Naive B cell (primary cell): ENCODE results near the gene CDK5. TPM values are rescaled to one million over a fixed set of nuclear protein-coding genes. Genes with fewer than 3 reads are reported as not detected.

Experiments
- ATAC-seq, 2 donors: fragments of 150-1000 bp; cut with Tn5 transposase; 2 replicates each; pipeline ENCODE4 v1.10.0; 2021; ENCODE audit warnings: low read depth in 2 of 2, mild to moderate bottlenecking in 2 of 2, moderate library complexity in 2 of 2
- DNase-seq: peaks from one replicate; pipeline ENCODE4 v3.0.0; 2022
- H3K27ac Mint-ChIP-seq, 6 donors: one replicate each; pipeline ENCODE4 v1.8.0; 2020 to 2022; ENCODE audit warnings: mild to moderate bottlenecking in 6 of 6, mixed read lengths in 6 of 6, moderate library complexity in 5 of 6, inconsistent platforms in 2 of 6
- H3K27me3 Mint-ChIP-seq, 3 donors: one replicate each; pipeline ENCODE4 v1.8.0; 2021 to 2022; ENCODE audit warnings: mixed read lengths in 3 of 3, mild to moderate bottlenecking in 1 of 3
- H3K36me3 Mint-ChIP-seq, 2 donors: one replicate each; pipeline ENCODE4 v1.8.0; 2020 to 2022; ENCODE audit warnings: mixed read lengths in 2 of 2, inconsistent platforms in 1 of 2, mild to moderate bottlenecking in 1 of 2
- H3K4me1 Mint-ChIP-seq, 3 donors: one replicate each; pipeline ENCODE4 v1.8.0; 2020 to 2022; ENCODE audit warnings: mixed read lengths in 3 of 3, inconsistent platforms in 1 of 3, mild to moderate bottlenecking in 1 of 3, moderate library complexity in 1 of 3
- H3K4me3 Mint-ChIP-seq, 8 donors: one replicate each; pipeline ENCODE4 v1.8.0; 2020 to 2022; ENCODE audit warnings: mild to moderate bottlenecking in 8 of 8, mixed read lengths in 8 of 8, moderate library complexity in 8 of 8, inconsistent platforms in 2 of 8
- H3K9me3 Mint-ChIP-seq, 7 donors: one replicate each; pipeline ENCODE4 v1.8.0; 2020 to 2022; ENCODE audit warnings: mixed read lengths in 7 of 7, mild to moderate bottlenecking in 5 of 7, inconsistent platforms in 2 of 7, moderate library complexity in 1 of 7
- polyA plus RNA-seq, 6 donors: library from polyadenylated mRNA; unstranded; fragments of 300-500 nt; fragmentation: Illumina TruSeq; gene quantifications; one replicate each; pipeline ENCODE4 v1.2.3, GENCODE V29; 2021; ENCODE audit warnings: low read depth in 6 of 6

CDK5 gene
- polyA plus RNA-seq, 6 donors from 2014 or later, result 7.3 to 10.5 (median 9.6) TPM

DNA sequence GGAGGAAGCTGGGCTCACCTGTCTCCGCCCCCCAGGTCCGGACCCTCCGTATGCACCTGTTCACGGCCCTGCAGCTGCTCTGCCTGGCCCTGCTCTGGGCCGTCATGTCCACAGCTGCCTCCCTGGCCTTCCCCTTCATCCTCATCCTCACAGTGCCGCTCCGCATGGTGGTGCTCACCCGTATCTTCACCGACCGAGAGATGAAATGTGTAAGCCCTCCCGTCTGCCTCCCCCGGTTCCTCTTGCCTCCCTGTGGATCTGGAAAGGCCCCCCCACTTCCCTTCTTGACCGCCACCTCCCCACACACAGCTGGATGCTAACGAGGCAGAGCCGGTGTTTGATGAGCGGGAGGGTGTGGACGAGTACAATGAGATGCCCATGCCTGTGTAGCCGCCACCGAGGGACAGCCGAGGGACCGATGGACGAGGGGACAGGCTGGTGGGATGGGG, 18.3 kb upstream of the CDK5 start:
- H3K36me3 Mint-ChIP-seq, result peaks cover 0 to 9% of the 10 kb centered on the region in 2 donors

DNA sequence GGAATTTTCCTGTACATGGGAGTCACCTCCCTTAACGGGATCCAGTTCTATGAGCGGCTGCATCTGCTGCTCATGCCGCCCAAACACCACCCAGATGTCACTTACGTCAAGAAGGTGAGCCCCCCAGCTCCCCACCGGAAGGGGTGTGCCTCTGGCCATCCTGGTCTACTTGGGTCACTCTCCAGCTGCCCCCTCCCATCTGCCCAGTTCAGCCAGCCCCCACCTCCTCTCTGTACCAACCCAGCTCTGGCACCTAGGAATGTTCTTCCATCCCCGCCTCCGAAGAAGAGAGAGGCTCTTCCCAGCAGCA, 17.9 kb upstream of the CDK5 start:
- peak overlapping the region in 1 of 8 donors; percentile 30 for H3K4me3 Mint-ChIP-seq
- H3K36me3 Mint-ChIP-seq, result peaks cover 0 to 9% of the 10 kb centered on the region in 2 donors
- no peaks in the 10 kb centered on the region for H3K9me3 Mint-ChIP-seq
- H3K27me3 Mint-ChIP-seq, result no peaks in the 10 kb centered on the region
- no peak for DNase-seq
- peaks cover 15 to 22% (median 17%) of the 10 kb centered on the region in 3 donors for H3K4me1 Mint-ChIP-seq
- ATAC-seq, result no peak
- no peak overlapping the region for H3K27ac Mint-ChIP-seq

More for the DNA sequence above, 18.3 kb upstream of the CDK5 start:
- DNase-seq (no peak), ATAC-seq (no peak)
- Mint-ChIP-seq H3K27ac (peak overlapping the region in 1 of 6 donors; percentile 33), H3K4me3 (peak overlapping the region in 1 of 8 donors; percentile 30), H3K4me1 (peaks cover 15 to 22% (median 16%) of the 10 kb centered on the region in 3 donors), H3K27me3 (no peaks in the 10 kb centered on the region), H3K9me3 (no peaks in the 10 kb centered on the region)

DNA sequence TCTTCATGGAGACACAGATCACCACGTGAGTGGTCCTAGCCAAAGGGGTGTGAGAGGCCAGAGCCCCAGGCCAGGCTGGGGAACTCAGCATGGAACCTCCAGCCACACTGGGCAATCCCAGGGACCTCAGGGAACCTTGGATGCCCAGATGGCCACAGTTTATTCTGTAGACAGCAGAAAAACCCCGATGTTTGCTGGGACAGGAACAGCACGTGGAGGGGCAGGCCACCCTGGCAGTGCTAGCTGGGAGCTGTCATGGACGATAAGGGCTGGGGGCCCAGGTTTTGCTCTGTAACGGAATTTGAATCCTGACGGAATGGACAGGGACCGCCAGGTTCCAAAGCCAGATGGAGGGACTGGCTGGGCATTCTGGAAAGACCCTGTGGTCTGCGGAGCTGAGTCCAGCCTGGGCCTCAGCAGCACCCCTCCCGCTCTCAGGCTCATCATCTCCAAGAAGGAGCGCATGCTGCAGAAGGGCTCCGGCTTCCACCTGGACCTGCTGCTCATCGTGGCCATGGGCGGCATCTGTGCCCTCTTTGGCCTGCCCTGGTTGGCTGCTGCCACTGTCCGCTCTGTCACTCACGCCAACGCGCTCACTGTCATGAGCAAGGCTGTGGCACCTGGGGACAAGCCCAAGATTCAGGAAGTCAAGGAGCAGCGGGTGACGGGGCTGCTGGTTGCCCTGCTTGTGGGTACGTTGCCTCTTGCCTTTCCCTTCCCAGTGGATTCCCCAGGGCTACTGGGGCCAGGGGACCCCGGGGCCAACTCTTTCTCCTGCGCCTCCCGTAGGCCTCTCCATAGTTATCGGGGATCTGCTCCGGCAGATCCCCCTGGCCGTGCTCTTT, 17.3 kb upstream of the CDK5 start:
- Mint-ChIP-seq H3K27ac (no peak overlapping the region), H3K4me1 (peaks cover 15 to 21% (median 18%) of the 10 kb centered on the region in 3 donors), H3K4me3 (no peak overlapping the region), H3K27me3 (no peaks in the 10 kb centered on the region), H3K9me3 (no peaks in the 10 kb centered on the region), H3K36me3 (peaks cover 0 to 9% of the 10 kb centered on the region in 2 donors)
- no peak for ATAC-seq
- DNase-seq, result no peak

DNA sequence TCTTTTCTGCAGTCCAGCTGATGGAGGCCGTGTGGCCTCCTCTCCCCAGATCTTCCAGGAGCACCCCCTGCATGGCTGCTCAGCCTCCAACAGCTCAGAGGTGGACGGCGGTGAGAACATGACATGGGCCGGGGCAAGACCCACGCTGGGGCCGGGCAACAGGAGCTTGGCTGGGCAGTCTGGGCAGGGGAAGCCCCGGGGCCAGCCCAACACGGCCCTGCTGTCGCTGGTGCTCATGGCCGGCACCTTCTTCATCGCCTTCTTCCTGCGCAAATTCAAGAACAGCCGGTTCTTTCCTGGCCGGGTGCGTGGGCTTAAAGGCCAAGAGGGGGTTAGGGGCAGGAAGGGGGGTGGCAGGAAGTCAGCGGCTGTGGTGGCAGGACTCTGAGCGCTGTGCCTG, 16.3 kb upstream of the CDK5 start:
- no peak overlapping the region for H3K27ac Mint-ChIP-seq
- peaks cover 4 to 9% of the 10 kb centered on the region in 2 donors for H3K36me3 Mint-ChIP-seq
- peaks cover 8 to 11% (median 11%) of the 10 kb centered on the region in 3 donors for H3K4me1 Mint-ChIP-seq

DNA sequence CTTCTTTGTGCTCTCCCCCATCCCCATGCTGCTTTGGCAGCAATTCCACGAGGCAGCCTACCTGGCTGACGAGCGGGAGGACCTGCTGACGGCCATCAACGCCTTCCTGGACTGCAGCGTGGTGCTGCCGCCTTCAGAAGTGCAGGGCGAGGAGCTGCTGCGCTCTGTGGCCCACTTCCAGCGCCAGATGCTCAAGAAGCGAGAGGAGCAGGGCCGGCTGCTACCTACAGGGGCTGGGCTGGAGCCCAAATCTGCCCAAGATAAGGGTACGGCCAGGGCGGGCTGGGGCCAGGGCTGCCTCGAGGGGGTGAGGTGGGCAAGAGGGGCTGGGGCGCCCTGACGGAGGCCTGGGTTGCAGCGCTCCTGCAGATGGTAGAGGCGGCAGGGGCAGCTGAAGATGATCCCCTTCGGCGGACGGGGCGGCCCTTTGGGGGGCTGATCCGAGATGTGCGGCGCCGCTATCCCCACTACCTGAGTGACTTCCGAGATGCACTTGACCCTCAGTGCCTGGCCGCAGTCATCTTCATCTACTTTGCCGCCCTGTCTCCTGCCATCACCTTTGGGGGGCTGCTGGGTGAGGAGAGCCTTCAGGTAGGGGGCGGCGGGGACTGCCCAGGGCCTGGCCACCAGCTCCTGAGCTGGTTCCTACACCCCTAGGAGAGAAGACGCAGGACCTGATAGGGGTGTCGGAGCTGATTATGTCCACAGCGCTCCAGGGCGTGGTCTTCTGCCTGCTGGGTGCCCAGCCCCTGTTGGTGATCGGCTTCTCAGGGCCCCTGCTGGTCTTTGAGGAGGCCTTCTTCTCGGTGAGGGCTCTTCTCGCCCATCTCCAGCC, 13.6 kb upstream of the CDK5 start:
- Mint-ChIP-seq H3K27me3 (no peaks in the 10 kb centered on the region), H3K36me3 (peaks cover 4 to 9% of the 10 kb centered on the region in 2 donors), H3K4me1 (peaks cover 0 to 2% (median 0%) of the 10 kb centered on the region in 3 donors), H3K4me3 (no peak overlapping the region), H3K9me3 (no peaks in the 10 kb centered on the region), H3K27ac (no peak overlapping the region)
- ATAC-seq (no peak), DNase-seq (no peak)

More for the DNA sequence above, 16.3 kb upstream of the CDK5 start:
- Mint-ChIP-seq H3K4me3 (no peak overlapping the region), H3K27me3 (no peaks in the 10 kb centered on the region), H3K9me3 (no peaks in the 10 kb centered on the region)
- no peak for DNase-seq
- ATAC-seq, result no peak

DNA sequence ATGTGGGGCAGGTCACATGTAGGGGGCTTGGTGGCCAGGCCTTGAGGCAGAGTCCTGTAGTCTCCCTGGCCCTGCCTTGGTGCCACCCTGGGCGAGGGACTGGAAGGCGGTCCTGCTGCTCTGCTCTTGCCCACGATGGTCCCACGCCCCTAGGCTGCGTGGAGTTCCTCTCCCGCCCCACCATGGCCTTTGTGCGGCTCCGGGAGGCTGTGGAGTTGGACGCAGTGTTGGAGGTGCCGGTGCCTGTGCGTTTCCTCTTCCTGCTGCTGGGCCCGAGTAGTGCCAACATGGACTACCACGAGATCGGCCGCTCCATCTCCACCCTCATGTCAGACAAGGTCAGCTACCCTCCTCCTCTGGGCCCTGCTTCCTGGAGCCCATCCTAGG, 12.9 kb upstream of the CDK5 start:
- Mint-ChIP-seq H3K9me3 (no peaks in the 10 kb centered on the region), H3K27me3 (no peaks in the 10 kb centered on the region), H3K27ac (no peak overlapping the region), H3K36me3 (peaks cover 4% of the 10 kb centered on the region in 2 donors), H3K4me3 (no peak overlapping the region), H3K4me1 (peaks cover 0 to 2% (median 0%) of the 10 kb centered on the region in 3 donors)
- no peak for DNase-seq
- ATAC-seq, result no peak

DNA sequence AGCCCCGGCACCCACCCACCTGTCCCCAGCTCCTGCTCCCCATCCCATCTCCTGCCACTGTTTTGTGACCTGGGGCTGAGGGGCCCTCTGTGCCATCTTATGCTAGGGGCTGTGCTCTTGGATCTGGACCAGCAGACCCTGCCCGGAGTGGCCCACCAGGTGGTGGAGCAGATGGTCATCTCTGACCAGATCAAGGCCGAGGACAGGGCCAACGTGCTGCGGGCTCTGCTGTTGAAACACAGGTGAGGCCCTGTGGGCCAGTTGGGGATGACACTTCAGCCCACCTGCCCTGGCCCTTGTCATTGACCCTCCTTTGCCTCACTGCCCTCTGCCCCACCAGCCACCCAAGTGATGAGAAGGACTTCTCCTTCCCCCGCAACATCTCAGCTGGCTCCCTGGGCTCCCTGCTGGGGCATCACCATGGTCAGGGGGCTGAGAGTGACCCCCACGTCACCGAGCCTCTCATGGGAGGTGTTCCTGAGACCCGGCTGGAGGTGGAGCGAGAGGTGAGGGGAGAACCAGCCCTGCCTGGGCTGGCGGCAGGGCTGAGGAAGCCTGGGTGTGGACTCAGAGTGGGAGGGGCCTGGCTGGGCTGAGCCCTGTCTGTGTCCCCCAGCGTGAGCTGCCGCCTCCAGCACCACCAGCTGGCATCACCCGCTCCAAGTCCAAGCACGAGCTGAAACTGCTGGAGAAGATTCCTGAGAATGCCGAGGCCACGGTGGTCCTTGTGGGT, 12.3 kb upstream of the CDK5 start:
- ATAC-seq, result no peak
- Mint-ChIP-seq H3K9me3 (no peaks in the 10 kb centered on the region), H3K4me3 (no peak overlapping the region), H3K36me3 (peaks cover 0 to 4% of the 10 kb centered on the region in 2 donors), H3K27ac (no peak overlapping the region), H3K4me1 (peaks cover 0 to 2% (median 0%) of the 10 kb centered on the region in 3 donors), H3K27me3 (no peaks in the 10 kb centered on the region)
- no peak for DNase-seq

DNA sequence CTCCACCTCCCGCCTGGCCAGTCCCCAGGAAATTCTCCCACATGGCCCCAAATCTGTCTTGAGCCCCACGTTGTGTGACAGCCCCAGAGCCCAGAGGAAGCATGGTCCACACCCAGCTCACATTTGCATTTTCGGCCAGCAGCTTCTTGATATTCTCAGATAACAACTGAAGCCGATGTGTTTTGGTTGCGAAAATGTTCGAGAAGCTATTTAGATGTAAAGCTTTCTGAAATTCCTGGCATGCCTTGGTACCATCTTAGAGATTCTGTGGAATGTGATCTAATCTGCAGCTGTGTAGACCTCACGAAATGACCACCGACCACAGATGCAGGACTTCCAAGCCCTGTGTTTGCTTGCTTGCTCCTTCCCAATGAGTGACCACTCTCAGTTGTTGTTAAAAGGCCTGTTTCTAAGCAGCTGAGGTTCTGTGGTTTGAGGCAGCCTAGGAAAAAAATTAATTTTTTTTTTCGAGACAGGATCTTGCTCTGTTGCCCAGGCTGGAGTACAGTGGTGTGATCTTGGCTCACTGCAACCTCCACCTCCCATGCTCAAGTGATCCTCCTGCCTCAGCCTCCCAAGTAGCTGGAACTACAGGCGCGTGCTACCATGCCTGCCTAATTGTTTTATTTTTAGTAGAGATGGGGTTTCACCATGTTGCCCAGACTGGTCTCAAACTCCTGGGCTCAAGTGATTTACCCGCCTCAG, 10.5 kb upstream of the CDK5 start:
- H3K27ac Mint-ChIP-seq, result no peak overlapping the region

DNA sequence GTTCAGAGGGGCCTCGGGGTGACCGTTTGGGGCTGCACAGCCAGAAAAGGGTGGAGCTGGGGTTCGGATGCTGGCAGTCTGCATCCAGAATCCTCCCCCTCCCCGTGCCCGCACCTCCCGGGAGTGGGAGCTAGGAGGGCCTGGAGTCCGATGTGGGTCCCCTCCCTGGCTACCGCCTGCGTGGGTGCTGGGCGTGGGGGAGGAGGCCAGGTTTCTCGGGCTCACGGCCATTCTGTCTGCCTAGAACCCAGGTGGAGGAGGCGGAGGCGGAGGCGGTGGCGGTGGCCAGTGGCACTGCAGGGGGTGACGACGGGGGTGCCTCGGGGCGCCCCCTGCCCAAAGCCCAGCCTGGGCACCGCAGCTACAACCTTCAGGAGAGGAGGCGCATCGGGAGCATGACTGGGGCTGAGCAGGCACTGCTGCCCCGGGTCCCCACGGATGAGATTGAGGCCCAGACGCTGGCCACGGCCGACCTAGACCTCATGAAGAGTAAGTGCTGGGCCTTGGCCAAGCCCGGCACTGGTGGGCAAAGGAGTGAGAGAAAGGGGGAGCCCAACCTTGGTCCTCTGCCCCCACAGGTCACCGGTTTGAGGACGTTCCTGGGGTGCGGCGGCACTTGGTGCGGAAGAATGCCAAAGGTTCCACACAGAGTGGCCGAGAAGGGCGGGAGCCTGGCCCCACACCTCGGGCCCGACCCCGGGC, 8.7 kb upstream of the CDK5 start:
- H3K36me3 Mint-ChIP-seq, result peaks cover 0 to 4% of the 10 kb centered on the region in 2 donors
- H3K4me1 Mint-ChIP-seq, result peaks cover 6 to 15% (median 10%) of the 10 kb centered on the region in 3 donors
- ATAC-seq, result no peak
- H3K27ac Mint-ChIP-seq, result no peak overlapping the region
- DNase-seq, result no peak
- no peaks in the 10 kb centered on the region for H3K27me3 Mint-ChIP-seq
- no peak overlapping the region for H3K4me3 Mint-ChIP-seq
- H3K9me3 Mint-ChIP-seq, result no peaks in the 10 kb centered on the region

More for the DNA sequence above, 10.5 kb upstream of the CDK5 start:
- H3K36me3 Mint-ChIP-seq, result peaks cover 0 to 4% of the 10 kb centered on the region in 2 donors
- ATAC-seq (no peak), DNase-seq (no peak)
- H3K4me1 Mint-ChIP-seq, result peaks cover 0 to 9% (median 5%) of the 10 kb centered on the region in 3 donors
- no peak overlapping the region for H3K4me3 Mint-ChIP-seq
- no peaks in the 10 kb centered on the region for H3K27me3 Mint-ChIP-seq
- H3K9me3 Mint-ChIP-seq, result no peaks in the 10 kb centered on the region

DNA sequence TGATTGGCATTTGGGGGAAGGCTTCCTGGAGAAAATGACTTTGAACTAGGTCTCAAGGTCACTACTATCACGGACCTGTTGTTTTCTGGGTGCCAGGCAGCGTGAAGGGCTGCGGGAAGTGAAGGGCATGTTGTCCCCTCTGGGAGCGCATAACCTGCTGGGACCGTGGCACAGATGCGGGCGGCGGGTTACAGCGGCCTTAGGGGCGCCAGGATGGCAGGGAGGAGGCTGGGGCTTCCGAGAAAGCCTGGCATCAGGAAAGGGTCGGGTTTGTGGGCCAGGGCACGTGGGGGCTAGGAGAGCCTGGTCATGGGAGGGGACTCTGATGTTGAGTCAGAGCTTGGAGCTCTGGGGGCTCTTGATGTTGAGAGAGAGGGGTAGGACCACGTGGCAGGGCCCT, 7.8 kb upstream of the CDK5 start:
- DNase-seq, result no peak
- peaks cover 0 to 4% of the 10 kb centered on the region in 2 donors for H3K36me3 Mint-ChIP-seq
- H3K27ac Mint-ChIP-seq, result no peak overlapping the region
- H3K27me3 Mint-ChIP-seq, result no peaks in the 10 kb centered on the region
- peaks cover 14 to 24% (median 15%) of the 10 kb centered on the region in 3 donors for H3K4me1 Mint-ChIP-seq
- H3K9me3 Mint-ChIP-seq, result no peaks in the 10 kb centered on the region
- no peak overlapping the region for H3K4me3 Mint-ChIP-seq
- no peak for ATAC-seq

DNA sequence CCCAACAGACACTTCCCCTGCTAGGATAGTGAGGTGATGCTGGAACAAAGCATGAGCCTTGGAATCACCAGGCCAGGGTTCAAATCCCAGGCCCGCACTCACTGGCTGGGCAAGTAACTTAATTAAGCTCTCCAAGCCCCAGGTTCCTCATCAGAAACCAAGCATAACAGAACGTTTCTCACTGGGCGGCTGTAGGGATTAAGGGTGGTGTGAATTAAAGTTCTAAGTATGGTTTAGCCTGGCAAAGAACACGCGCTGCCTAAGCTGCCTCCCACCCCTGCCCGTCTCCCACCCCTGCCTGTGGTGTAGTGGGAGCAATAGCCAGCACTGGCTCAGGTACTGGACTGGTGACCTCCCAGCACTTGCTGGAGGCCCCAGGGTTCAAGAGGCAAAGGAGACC, 7.3 kb upstream of the CDK5 start:
- Mint-ChIP-seq H3K27me3 (no peaks in the 10 kb centered on the region), H3K36me3 (peaks cover 0 to 4% of the 10 kb centered on the region in 2 donors)
- no peak for ATAC-seq

DNA sequence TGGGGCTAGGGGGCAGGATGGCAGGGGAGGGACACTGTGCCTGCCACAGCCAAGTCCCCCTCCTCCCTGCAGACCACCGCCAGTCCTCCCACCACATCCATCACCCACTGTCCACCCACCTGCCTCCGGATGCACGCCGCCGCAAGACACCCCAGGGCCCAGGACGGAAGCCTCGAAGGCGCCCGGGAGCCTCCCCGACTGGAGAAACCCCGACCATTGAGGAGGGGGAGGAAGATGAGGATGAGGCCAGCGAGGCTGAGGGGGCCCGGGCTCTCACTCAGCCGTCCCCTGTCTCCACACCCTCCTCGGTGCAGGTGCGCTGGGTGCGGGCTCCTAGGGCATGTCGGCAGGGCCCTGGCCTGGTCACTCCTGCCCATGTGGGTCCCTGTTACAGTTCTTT, 6.8 kb upstream of the CDK5 start:
- no peaks in the 10 kb centered on the region for H3K27me3 Mint-ChIP-seq
- peaks cover 0 to 4% of the 10 kb centered on the region in 2 donors for H3K36me3 Mint-ChIP-seq
- no peak overlapping the region for H3K4me3 Mint-ChIP-seq
- ATAC-seq (no peak), DNase-seq (no peak)
- no peak overlapping the region for H3K27ac Mint-ChIP-seq
- H3K9me3 Mint-ChIP-seq, result no peaks in the 10 kb centered on the region
- H3K4me1 Mint-ChIP-seq, result peaks cover 15 to 32% (median 17%) of the 10 kb centered on the region in 3 donors

More for the DNA sequence above, 7.3 kb upstream of the CDK5 start:
- H3K9me3 Mint-ChIP-seq, result no peaks in the 10 kb centered on the region
- H3K4me3 Mint-ChIP-seq, result no peak overlapping the region
- no peak overlapping the region for H3K27ac Mint-ChIP-seq
- peaks cover 15 to 29% (median 15%) of the 10 kb centered on the region in 3 donors for H3K4me1 Mint-ChIP-seq
- no peak for DNase-seq
